ENCODE measurements around the gene LILRA1. TPM values are rescaled to one million over a fixed set of nuclear protein-coding genes. Genes with fewer than 3 reads are reported as not detected.

Gene LILRA1
- total and polyA plus RNA-seq, 12 donors = 0.30 to 5.5 (median 1.0) TPM

DNA sequence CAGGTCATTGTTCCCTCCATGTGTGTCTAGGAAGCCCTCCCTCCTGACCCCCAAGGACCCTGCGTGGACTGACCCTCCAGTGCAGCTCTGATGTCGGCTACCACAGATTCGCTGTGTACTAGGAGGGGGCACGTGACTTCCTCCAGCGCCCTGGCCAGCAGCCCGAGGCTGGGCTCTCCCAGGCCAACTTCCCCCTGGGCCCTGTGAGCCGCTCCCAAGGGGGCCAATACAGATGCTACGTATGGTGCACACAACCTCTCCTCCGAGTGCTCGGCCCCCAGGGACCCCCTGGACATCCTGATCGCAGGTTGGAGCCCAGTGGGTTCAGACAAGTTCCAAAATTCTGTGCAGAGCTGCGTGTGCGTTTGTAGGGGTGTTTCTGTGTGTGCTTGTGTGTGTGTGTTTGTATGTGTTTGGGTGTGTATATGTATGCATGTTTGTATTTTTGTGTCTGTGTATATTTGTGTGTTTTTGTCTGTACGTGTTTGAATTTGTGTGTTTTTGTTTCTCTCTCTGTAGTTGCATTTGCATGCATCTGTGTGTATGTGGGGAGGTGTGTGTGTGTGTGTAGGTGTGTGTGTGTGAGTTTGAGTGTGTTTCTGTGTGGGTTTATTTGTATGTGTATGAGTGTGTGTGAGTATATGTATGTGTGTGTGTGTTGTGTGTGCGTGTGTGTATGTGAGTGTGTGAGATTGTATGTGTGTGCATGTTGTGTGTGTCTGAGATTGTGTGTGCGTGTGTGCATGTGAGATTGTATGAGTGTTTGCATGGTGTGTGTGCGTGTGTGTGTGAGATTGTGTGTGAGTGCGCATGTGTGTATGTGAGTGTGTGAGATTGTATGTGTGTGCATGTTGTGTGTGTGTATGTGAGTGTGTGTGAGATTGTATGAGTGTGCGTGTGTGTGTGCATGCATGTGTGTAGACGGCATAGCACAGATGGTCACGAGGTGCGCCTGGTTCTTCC lies 41.2 kb upstream of the LILRA1 start:
- WGBS, 4 donors = 71 to 77% (median 74%) methylated on average over 15 to 22 of the region's 22 CpGs
- no peaks in the 10 kb centered on the region for H3K9me3 ChIP-seq (replicated peaks in 1 of 3)
- intact Hi-C loops (cut with DNase I) = no loop called here
- H3K36me3 ChIP-seq (replicated peaks in 1 of 2) = no peaks in the 10 kb centered on the region
- no peak for TF ChIP-seq POLR2A (IDR thresholded peaks at IDR 0.05)
- TF ChIP-seq, protein P1, sequence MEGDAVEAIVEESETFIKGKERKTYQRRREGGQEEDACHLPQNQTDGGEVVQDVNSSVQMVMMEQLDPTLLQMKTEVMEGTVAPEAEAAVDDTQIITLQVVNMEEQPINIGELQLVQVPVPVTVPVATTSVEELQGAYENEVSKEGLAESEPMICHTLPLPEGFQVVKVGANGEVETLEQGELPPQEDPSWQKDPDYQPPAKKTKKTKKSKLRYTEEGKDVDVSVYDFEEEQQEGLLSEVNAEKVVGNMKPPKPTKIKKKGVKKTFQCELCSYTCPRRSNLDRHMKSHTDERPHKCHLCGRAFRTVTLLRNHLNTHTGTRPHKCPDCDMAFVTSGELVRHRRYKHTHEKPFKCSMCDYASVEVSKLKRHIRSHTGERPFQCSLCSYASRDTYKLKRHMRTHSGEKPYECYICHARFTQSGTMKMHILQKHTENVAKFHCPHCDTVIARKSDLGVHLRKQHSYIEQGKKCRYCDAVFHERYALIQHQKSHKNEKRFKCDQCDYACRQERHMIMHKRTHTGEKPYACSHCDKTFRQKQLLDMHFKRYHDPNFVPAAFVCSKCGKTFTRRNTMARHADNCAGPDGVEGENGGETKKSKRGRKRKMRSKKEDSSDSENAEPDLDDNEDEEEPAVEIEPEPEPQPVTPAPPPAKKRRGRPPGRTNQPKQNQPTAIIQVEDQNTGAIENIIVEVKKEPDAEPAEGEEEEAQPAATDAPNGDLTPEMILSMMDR (IDR thresholded peaks at IDR 0.05) = no peak
- H3K27ac ChIP-seq = no peak overlapping the region
- DNase-seq = peak in 5 of 7 donors; percentile 24 to 42 (median 30)
- no peaks in the 10 kb centered on the region for H3K27me3 ChIP-seq
- no peaks in the 10 kb centered on the region for H3K4me1 ChIP-seq (replicated peaks in 1 of 2)
- no peak overlapping the region for H3K4me3 ChIP-seq

DNA sequence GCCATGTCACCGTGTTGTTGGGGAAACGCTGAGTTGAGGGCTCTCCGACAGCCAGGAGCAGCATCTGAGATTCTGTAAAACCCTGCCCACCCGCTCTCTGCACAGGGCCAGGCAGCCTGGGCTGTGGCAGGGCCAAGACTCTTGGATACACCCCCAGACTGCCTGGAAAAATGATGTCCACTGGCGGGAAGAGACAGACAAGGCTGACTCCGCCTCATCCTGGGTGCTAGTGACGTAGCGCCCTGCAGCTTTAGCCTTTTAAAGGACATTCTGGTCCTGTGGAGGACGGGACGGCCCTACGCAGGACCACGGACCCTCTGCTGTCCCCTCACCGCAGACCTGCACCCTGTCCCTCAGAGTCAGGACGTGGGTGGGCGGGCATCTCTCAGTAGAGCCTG lies 40.5 kb upstream of the LILRA1 start:
- Histone ChIP-seq H3K9me3 (replicated peaks in 1 of 3) (no peaks in the 10 kb centered on the region), H3K4me1 (replicated peaks in 1 of 2) (no peaks in the 10 kb centered on the region), H3K4me3 (no peak overlapping the region), H3K27ac (no peak overlapping the region), H3K27me3 (no peaks in the 10 kb centered on the region), H3K36me3 (replicated peaks in 1 of 2) (no peaks in the 10 kb centered on the region)
- TF ChIP-seq POLR2A (IDR thresholded peaks at IDR 0.05) = no peak
- TF ChIP-seq, protein P1 (IDR thresholded peaks at IDR 0.05) = no peak
- intact Hi-C loops (cut with DNase I) = no loop called here
- no peak for DNase-seq
- WGBS, 4 donors = 66 to 92% (median 81%) methylated on average over 5 to 15 of the region's 15 CpGs

DNA sequence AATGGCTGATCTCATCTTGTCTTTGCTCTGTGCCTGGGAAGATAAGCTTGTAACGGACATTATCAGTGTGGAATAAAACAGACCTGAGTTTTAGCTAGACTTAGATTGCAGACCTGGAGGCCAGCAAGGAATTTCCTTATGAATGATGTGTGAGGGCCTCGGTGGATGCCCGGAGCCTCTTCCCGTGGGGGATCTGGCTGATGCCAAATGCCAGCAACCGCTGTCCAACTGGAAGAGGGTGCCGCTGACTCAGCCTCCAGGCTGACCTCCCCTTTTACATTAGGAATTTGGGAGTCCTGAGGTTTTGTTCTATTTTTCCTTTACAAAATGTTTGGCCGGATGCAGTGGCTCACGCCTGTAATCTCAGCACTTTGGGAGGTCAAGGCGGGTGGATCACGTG lies 39.4 kb upstream of the LILRA1 start:
- no peak overlapping the region for H3K27ac ChIP-seq
- H3K9me3 ChIP-seq (replicated peaks in 1 of 3) = no peaks in the 10 kb centered on the region
- intact Hi-C loops (cut with DNase I) = no loop called here
- no peaks in the 10 kb centered on the region for H3K36me3 ChIP-seq (replicated peaks in 1 of 2)
- H3K27me3 ChIP-seq = no peaks in the 10 kb centered on the region
- DNase-seq = no peak
- TF ChIP-seq, protein P1 (IDR thresholded peaks at IDR 0.05) = no peak
- TF ChIP-seq POLR2A (IDR thresholded peaks at IDR 0.05) = no peak
- no peak overlapping the region for H3K4me3 ChIP-seq
- WGBS, 4 donors = 59 to 82% (median 81%) methylated on average over 7 to 10 of the region's 10 CpGs
- no peaks in the 10 kb centered on the region for H3K4me1 ChIP-seq (replicated peaks in 1 of 2)

DNA sequence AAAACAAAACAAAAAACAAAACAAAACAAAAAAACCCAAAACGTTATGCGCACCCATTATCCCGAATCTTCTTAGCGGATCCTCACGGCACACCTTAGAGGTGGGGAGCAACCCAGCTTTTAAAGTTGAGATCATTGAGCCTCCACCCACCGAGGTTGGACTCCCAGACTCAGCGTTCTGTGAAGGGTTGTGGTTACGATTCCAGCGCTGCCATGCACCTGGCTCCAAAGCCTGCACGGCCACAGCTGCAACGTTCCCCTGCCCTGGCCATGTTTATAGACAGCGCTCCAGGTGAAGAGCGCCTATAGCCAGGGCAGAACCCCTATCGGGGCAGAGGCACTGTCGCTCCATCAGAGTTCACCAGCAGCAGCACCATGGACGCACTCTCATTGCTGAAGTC lies 38.5 kb upstream of the LILRA1 start:
- TF ChIP-seq, protein P1 (IDR thresholded peaks at IDR 0.05) = no peak
- no peak for TF ChIP-seq POLR2A (IDR thresholded peaks at IDR 0.05)
- WGBS, 4 donors = 82 to 94% (median 88%) methylated on average over 10 to 16 of the region's 16 CpGs
- H3K4me1 ChIP-seq (replicated peaks in 1 of 2) = no peaks in the 10 kb centered on the region
- H3K4me3 ChIP-seq = no peak overlapping the region
- no peaks in the 10 kb centered on the region for H3K9me3 ChIP-seq (replicated peaks in 1 of 3)
- intact Hi-C loops (cut with DNase I) = no loop called here
- no peaks in the 10 kb centered on the region for H3K27me3 ChIP-seq
- H3K36me3 ChIP-seq (replicated peaks in 1 of 2) = no peaks in the 10 kb centered on the region
- H3K27ac ChIP-seq = no peak overlapping the region
- DNase-seq = no peak
